Spleen (tissue), 7 donors: ENCODE data around the gene ALG8.

Experiments used
- POLR2AphosphoS5 ChIP-seq, 3 donors: sonication (generic); formaldehyde crosslinking; IDR thresholded peaks; one replicate each; pipeline ENCODE4 v1.5.1; 2017; ENCODE audit warnings: antibody characterized with exemption in 3 of 3
- TF ChIP-seq, protein P1 (sequence below), 11 experiments: fragments of 200-600 bp in 7 of 11; fragments of 450-650 bp in 4 of 11; sonication (generic) in 4 of 11; IDR thresholded peaks in 8 of 11; conservative IDR thresholded peaks in 3 of 11; 1 replicate in 7 of 11; 2 replicates in 4 of 11; pipeline versions ENCODE4 v1.4.0 to v1.8.0; 2016 to 2021; ENCODE audit warnings: antibody characterized with exemption in 11 of 11, inconsistent platforms in 4 of 11, mild to moderate bottlenecking in 1 of 11
- donor health status: DM: no; HTN: no; CAD: no; lungs with moderate emphysema.
- donor health status: DM: no; HTN: no; CAD: no.
- donor health status: DM: no; HTN: no; CAD: no.

DNA sequence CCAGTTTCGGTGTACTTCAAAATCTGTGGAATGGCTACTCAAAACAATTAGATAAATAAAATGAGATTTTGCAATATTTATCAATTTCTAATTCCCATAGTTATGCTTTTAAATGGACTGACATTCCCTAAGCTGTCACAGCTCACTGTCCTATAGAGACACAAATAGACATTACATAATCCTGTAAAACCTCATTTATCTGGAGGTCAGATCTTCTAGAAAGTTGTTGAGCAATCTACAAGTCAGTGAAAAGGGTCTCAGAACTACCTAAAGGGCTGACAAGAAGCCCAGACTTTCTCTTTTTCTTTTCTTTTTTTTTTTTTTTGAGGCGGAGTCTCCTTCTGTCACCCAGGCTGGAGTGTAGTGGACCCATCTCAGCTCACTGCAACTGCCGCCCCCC is 12.0 kb downstream of the ALG8 start:
- TF ChIP-seq, protein P1, sequence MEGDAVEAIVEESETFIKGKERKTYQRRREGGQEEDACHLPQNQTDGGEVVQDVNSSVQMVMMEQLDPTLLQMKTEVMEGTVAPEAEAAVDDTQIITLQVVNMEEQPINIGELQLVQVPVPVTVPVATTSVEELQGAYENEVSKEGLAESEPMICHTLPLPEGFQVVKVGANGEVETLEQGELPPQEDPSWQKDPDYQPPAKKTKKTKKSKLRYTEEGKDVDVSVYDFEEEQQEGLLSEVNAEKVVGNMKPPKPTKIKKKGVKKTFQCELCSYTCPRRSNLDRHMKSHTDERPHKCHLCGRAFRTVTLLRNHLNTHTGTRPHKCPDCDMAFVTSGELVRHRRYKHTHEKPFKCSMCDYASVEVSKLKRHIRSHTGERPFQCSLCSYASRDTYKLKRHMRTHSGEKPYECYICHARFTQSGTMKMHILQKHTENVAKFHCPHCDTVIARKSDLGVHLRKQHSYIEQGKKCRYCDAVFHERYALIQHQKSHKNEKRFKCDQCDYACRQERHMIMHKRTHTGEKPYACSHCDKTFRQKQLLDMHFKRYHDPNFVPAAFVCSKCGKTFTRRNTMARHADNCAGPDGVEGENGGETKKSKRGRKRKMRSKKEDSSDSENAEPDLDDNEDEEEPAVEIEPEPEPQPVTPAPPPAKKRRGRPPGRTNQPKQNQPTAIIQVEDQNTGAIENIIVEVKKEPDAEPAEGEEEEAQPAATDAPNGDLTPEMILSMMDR (IDR thresholded peaks at IDR 0.05 in 8 of 11, conservative IDR thresholded peaks at IDR 0.05 in 3 of 11): no peak
- TF ChIP-seq POLR2AphosphoS5 (IDR thresholded peaks at IDR 0.05): no peak
